OCI-LY7 (cell line): Measurements from ENCODE around the gene BAIAP2L1. TPM values are rescaled to one million over a fixed set of nuclear protein-coding genes. Genes with fewer than 3 reads are reported as not detected.

Source experiments
- BruUV-seq: library from RNA; stranded (reverse); fragments of 400-500 nt; replicated peaks from 2 replicates; lab custom pipeline; 2021; lab: Mats Ljungman, UMichigan
- CTCF ChIA-PET: fragments of 300-600 bp; sonication (Branson Sonifier 250); formaldehyde crosslinking; loops from one replicate; lab custom pipeline; 2022; ENCODE audit warnings: antibody characterized with exemption; ENCODE audit not compliant: unreplicated experiment; lab: Charles Lee
- POLR2A ChIA-PET: fragments of 300-600 bp; sonication (Branson Sonifier 250); formaldehyde crosslinking; loops from one replicate; lab custom pipeline; 2022; ENCODE audit warnings: antibody characterized with exemption; lab: Charles Lee
- DNase-seq: peaks from one replicate; pipeline ENCODE4 v3.0.0-alpha.2; 2015; ENCODE audit warnings: low spot score
- H2AFZ ChIP-seq: fragments of 200-600 bp; sonication (generic), shearing (Covaris generic); 2 replicates; pipeline ENCODE4 v1.6.1; 2014; ENCODE audit warnings: mild to moderate bottlenecking, antibody characterized with exemption, low read length, moderate library complexity
- H3K27ac ChIP-seq: fragments of 200-600 bp; sonication (generic); 2 replicates; pipeline ENCODE4 v1.5.1; 2014; ENCODE audit warnings: mixed run types, low read depth, mild to moderate bottlenecking, moderate library complexity, low read length, inconsistent platforms; ENCODE audit not compliant: poor library complexity, severe bottlenecking
- H3K36me3 ChIP-seq: fragments of 200-600 bp; sonication (generic); 2 replicates; pipeline ENCODE4 v1.6.1; 2014; ENCODE audit warnings: mild to moderate bottlenecking, antibody characterized with exemption, low read length, moderate library complexity, mixed read lengths; ENCODE audit not compliant: insufficient read depth
- H3K4me1 ChIP-seq: fragments of 200-600 bp; sonication (generic); 2 replicates; pipeline ENCODE4 v1.5.1; 2014; ENCODE audit warnings: mild to moderate bottlenecking, low read length; ENCODE audit not compliant: insufficient read depth, poor library complexity, severe bottlenecking
- H3K4me2 ChIP-seq: fragments of 200-600 bp; sonication (generic); 2 replicates; pipeline ENCODE4 v1.6.1; 2014; ENCODE audit warnings: mild to moderate bottlenecking, low read length
- H3K4me3 ChIP-seq: fragments of 200-600 bp; sonication (generic); 2 replicates; pipeline ENCODE4 v1.5.1; 2014; ENCODE audit warnings: mild to moderate bottlenecking, low read depth, low read length; ENCODE audit not compliant: poor library complexity, severe bottlenecking
- H3K79me2 ChIP-seq: fragments of 200-600 bp; sonication (generic); 2 replicates; pipeline ENCODE4 v1.6.1; 2016; ENCODE audit warnings: low read depth, mild to moderate bottlenecking, low read length, moderate library complexity, mixed read lengths; ENCODE audit not compliant: insufficient read depth
- H3K9me2 ChIP-seq: fragments of 200-600 bp; sonication (generic); 2 replicates; pipeline ENCODE4 v1.6.1; 2016; ENCODE audit warnings: mild to moderate bottlenecking, low read length, mixed read lengths; ENCODE audit not compliant: insufficient read depth
- H3K9me3 ChIP-seq: fragments of 200-600 bp; sonication (generic); 2 replicates; pipeline ENCODE4 v1.6.1; 2014; ENCODE audit warnings: mild to moderate bottlenecking, mixed run types, low read length, mixed read lengths
- H4K20me1 ChIP-seq: fragments of 200-600 bp; sonication (generic); 2 replicates; pipeline ENCODE4 v1.6.1; 2014; ENCODE audit warnings: mild to moderate bottlenecking, antibody characterized with exemption, low read length, moderate library complexity, mixed read lengths; ENCODE audit not compliant: insufficient read depth
- EZH2phosphoT487 ChIP-seq: fragments of 200-600 bp; sonication (generic); IDR thresholded peaks from 2 replicates; pipeline ENCODE4 v1.6.1; 2018; ENCODE audit warnings: low read depth, borderline replicate concordance, mild to moderate bottlenecking, mixed run types, antibody characterized with exemption, low read length, moderate library complexity, mixed read lengths
- intact Hi-C: fragments of 100-400 bp; cut with micrococcal nuclease; formaldehyde crosslinking; loops from one replicate; pipeline ENCODE4 v1.10.0; 2022; ENCODE audit not compliant: unreplicated experiment
- total RNA-seq, 2 experiments: library from RNA; depleted of rRNA in 1 of 2; stranded (reverse); fragments of >200 nt in 1 of 2; shearing (Covaris generic) in 1 of 2; gene quantifications; 2 replicates each; pipeline ENCODE4 v1.2.3, GENCODE V29; 2014 to 2022
- TF ChIP-seq, protein P1 (sequence below): fragments of 200-600 bp; sonication (generic); conservative IDR thresholded peaks from 2 replicates; pipeline ENCODE4 v1.5.1; 2014; ENCODE audit warnings: mild to moderate bottlenecking, antibody characterized with exemption, low read length, moderate library complexity, mixed read lengths

Gene BAIAP2L1
- total RNA-seq, 2 experiments from 2014 or later: not detected

DNA sequence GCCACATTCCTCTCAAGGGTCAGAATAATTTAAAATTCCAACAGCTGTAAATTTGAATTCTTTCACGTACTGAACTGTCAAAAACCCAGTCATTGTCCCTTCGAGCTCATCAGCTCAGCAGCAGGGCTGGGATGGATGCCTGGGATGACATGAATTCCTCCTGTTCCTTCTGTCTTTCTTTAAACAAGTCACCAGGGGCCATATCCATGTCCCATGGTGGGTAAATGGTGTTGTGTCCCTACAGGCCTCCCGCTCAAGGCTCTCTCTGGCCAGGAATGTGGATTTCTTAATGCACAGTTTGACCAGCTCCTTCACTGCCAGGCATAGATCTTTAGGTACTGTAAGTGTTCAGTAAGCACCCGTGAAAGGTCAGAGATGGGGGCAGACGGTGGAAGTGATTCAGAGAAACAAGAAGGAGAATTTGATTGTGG, 135.0 kb downstream of the BAIAP2L1 start:
- intact Hi-C loops: no loop called here
- Histone ChIP-seq H3K9me2 (no peaks in the 10 kb centered on the region), H3K9me3 (peaks cover 4% of the 10 kb centered on the region; the same call in 1 of the 2 replicates), H3K4me2 (no peak overlapping the region), H2AFZ (no peak overlapping the region), H3K4me1 (no peaks in the 10 kb centered on the region), H3K36me3 (peaks cover 15% of the 10 kb centered on the region), H3K4me3 (no peak overlapping the region), H3K27ac (no peak overlapping the region), H3K79me2 (no peaks in the 10 kb centered on the region), H4K20me1 (no peaks in the 10 kb centered on the region)
- TF ChIP-seq EZH2phosphoT487: no peak
- TF ChIP-seq, protein P1, sequence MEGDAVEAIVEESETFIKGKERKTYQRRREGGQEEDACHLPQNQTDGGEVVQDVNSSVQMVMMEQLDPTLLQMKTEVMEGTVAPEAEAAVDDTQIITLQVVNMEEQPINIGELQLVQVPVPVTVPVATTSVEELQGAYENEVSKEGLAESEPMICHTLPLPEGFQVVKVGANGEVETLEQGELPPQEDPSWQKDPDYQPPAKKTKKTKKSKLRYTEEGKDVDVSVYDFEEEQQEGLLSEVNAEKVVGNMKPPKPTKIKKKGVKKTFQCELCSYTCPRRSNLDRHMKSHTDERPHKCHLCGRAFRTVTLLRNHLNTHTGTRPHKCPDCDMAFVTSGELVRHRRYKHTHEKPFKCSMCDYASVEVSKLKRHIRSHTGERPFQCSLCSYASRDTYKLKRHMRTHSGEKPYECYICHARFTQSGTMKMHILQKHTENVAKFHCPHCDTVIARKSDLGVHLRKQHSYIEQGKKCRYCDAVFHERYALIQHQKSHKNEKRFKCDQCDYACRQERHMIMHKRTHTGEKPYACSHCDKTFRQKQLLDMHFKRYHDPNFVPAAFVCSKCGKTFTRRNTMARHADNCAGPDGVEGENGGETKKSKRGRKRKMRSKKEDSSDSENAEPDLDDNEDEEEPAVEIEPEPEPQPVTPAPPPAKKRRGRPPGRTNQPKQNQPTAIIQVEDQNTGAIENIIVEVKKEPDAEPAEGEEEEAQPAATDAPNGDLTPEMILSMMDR: no peak
- POLR2A ChIA-PET: interaction anchor here (0.5 to 1.0 kb wide), 5 partner anchors 12 to 773 kb away, joined by 3 to 9 read pairs (median 4); no protein-coding TSS in a partner anchor
- BruUV-seq: no TSS peak
- no peak for DNase-seq
- CTCF ChIA-PET: no interaction called here

DNA sequence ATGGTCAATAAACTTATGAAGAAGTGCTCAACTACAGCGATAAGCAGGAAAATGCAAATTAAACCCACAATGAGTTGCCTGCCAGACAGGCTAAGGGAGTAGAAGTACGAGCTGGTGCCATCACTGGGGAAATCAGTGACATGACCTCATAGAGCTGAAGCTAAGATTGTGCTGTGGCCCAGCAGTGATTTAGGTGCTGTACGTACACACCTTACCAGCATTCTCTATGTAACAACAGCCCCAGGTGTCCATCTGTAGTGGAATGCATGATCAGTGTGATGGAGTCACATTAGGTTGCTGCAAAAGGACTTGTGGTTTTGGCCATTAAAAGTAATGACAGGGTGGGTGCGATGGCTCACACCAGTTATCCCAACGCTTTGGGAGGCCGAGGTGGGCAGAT, 143.2 kb downstream of the BAIAP2L1 start:
- H4K20me1 ChIP-seq: no peaks in the 10 kb centered on the region
- H3K79me2 ChIP-seq: peaks cover 2% of the 10 kb centered on the region; the same call in 1 of the 2 replicates
- ChIA-PET POLR2A (interaction anchor here (0.7 kb wide), 1 partner anchor 285 kb away, joined by 5 read pairs; no protein-coding TSS in a partner anchor), CTCF (no interaction called here)
- H3K9me2 ChIP-seq: no peaks in the 10 kb centered on the region
- peaks cover 26% of the 10 kb centered on the region for H3K36me3 ChIP-seq
- no peak overlapping the region for H3K4me3 ChIP-seq
- intact Hi-C loops: no loop called here
- H3K4me1 ChIP-seq: peaks cover 5% of the 10 kb centered on the region
- H3K4me2 ChIP-seq: no peak overlapping the region
- BruUV-seq: no TSS peak
- TF ChIP-seq, protein P1: no peak
- TF ChIP-seq EZH2phosphoT487: no peak
- H3K27ac ChIP-seq: no peak overlapping the region
- H2AFZ ChIP-seq: no peak overlapping the region
- no peak for DNase-seq
- H3K9me3 ChIP-seq: peaks cover 4% of the 10 kb centered on the region; the same call in 1 of the 2 replicates

DNA sequence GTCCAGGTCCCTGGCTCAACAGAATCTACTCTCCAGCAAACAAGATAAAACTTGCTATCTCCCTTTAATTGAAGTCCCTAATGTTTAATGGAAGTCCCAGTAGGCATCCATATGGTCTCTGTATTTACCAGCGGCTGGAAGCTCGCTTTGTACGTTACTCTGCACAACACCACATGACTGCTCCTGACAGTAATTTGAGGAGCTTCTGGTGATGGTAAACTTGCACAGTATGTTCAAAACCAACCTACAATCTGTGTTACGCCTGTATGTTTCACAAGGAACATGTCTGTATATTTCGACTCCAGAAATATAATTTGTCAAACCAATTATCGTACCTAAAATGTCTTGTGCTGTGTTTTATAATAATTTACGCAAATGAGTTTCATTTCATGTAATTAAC, 144.5 kb downstream of the BAIAP2L1 start:
- no peak overlapping the region for H3K4me2 ChIP-seq
- H3K9me2 ChIP-seq: no peaks in the 10 kb centered on the region
- ChIA-PET CTCF (no interaction called here), POLR2A (interaction anchor here (0.5 kb wide), 1 partner anchor 231 kb away, joined by 3 read pairs; no protein-coding TSS in a partner anchor)
- H3K36me3 ChIP-seq: peaks cover 17% of the 10 kb centered on the region
- DNase-seq: no peak
- H3K4me3 ChIP-seq: no peak overlapping the region
- no peak overlapping the region for H2AFZ ChIP-seq
- TF ChIP-seq, protein P1: no peak
- TF ChIP-seq EZH2phosphoT487: no peak
- H3K79me2 ChIP-seq: peaks cover 6% of the 10 kb centered on the region; the same call in 1 of the 2 replicates
- intact Hi-C loops: no loop called here
- BruUV-seq: no TSS peak
- H3K4me1 ChIP-seq: peaks cover 6% of the 10 kb centered on the region
- H3K27ac ChIP-seq: no peak overlapping the region
- peaks cover 3% of the 10 kb centered on the region; the same call in 1 of the 2 replicates for H3K9me3 ChIP-seq
- no peaks in the 10 kb centered on the region for H4K20me1 ChIP-seq
